Stimulated activated naive CD4-positive, alpha-beta T cell (primary cell): Measurements from ENCODE around the gene PTGES3L.
"Not testable (repeated sequence)": the region's sequence is repeated elsewhere in the genome, so short reads cannot be mapped to it uniquely, and the experiment has no call there.

Source experiments
- DNase-seq, 6 experiments: peaks; one replicate each; lab custom pipeline; 2025; lab: John Stamatoyannopoulos, UW

The PTGES3L gene

DNA sequence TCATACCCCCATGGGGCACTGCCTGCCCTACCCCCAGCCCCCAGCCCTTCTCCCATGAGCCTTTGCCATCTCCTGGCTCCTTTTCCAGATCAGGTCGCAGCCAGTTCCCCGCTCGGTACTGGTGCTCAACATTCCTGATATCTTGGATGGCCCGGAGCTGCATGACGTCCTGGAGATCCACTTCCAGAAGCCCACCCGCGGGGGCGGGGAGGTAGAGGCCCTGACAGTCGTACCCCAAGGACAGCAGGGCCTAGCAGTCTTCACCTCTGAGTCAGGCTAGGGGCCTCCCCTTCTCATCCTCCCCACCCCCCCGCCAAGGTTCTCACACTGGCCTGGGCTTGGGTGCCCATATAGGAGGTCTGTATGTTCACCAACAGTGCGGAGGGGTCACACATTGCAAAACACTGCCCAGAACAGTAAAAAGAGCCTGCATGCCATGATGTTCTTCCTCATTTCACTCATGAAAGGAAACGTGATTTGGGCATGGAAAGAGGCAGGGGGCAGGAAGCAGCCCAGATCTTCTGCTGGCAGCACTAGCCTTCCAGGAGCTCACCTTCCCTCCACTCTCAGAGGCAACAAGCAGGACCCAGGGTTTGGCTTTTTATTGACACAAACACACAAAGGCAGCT is 34.3 kb upstream of the PTGES3L start:
- no peak for DNase-seq

DNA sequence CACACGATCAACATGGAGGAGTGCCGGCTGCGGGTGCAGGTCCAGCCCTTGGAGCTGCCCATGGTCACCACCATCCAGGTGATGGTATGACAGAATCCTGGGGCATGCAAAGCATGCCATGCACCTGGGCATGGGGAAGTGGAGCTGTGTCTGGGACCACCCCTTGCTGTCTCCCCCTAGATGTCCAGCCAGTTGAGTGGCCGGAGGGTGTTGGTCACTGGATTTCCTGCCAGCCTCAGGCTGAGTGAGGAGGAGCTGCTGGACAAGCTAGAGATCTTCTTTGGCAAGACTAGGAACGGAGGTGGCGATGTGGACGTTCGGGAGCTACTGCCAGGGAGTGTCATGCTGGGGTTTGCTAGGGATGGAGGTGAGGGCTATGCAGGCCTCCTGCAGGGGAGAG is 33.4 kb upstream of the PTGES3L start:
- no peak for DNase-seq

DNA sequence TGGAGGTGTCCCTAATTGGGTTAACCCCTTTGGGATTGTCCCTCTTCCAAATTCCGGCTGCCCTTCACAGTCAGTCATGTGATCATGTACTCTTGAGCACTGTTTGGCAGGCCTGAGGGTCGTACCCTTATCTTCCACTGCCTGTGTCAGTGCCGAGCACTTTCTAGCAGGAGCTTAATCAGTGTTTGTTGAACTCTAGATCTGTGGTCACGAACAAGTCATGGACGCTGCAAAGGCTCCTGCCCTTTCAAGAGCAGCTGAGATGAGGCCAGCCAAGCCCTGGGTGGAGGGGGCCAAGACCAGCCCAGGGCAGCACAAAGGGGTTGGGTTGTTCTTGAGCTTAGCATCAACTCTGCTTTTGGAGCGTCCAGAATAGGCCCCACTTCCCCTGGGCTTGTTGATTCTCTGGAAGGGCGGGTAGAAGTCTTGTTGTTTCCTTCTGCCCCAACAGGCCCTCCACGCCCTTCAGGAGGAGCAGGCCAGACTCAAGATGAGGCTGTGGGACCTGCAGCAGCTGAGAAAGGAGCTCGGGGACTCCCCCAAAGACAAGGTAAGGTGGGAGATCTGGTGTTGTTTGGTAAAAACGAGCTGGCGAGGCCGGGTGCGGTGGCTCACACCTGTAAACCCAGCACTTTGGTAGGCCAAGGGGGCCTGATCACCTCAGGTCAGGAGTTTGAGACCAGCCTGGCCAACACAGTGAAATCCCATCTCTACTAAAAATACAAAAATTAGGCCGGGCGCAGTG is 32.0 kb upstream of the PTGES3L start:
- DNase-seq: no peak

DNA sequence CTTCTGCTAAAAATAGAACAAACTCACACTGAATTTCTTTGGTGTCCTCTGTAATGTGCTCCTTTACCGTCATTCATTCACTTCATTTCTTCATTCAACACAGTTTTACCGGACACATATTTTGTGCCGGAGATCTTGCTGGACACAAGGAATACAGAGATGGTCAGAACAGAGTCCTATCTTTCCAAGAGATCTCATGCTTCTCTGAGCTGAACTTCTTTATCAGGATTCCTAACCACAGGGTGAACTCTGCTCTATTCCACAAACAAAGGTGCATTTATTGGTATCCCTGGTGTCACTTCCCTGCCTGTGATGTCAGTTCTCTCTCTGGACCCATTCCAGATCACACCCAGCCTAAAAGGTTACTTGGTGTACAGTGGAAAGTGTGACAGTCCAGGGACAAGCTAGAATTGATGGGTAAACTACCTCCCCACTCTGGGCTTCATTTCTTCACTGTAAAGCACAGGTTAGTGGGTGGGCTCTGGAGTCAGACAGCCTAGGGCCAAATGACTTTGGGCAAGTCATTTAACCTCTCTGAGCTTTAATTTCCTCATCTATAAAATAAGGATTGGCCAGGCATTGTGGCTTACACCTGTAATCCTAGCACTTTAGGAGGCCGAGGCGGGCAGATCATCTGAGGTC is 30.9 kb upstream of the PTGES3L start:
- no peak for DNase-seq

DNA sequence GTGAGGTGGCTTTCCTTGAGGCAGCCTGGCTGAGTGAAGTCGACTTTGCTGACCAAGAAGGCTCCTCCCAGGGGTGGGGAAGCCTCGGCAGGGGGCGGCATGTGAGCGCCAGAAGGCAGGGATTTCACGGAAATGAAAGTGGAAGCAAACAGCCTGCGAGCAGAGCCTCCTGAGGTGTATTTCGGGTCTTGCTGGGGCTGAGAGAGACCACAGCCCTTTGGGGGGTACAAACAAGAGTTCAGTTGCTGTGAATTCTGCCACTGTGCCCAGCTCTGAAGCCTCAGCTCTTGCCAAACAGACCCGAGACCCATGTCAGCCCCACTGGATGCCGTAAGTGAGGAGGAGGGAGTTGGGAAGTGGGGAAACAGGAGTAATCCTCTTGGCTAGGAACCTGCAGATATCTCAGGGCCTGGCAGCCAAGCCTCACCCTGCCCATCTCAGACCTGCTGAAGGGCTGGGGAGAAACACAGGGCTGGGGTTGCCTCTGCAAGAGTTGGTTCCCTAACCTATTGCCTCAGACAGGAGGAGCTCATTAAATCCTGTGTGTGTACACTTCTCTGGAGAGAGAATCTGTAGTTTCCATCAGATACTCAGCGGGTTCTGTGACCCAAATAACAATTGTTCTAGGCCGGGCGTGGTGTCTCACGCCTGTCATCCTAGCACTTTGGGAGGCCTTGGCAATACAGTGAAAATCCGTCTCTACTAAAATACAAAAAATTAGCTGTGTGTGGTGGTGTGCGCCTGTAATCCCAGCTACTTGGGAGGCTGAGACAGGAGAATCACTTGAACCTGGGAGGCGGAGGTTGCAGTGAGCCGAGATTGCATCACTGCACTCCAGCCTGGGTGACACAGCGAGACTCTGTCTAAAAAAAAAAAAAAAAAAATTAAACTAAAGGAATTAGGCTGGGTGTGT is 27.0 kb upstream of the PTGES3L start, which contains the start of gene IFI35:
TSS of gene IFI35 (plus strand) at position 146 of the 913 bp plus-strand sequence. CDS start at position 310, 164 bp downstream.
- peak; percentile 67 to 81 (median 75) for DNase-seq

DNA sequence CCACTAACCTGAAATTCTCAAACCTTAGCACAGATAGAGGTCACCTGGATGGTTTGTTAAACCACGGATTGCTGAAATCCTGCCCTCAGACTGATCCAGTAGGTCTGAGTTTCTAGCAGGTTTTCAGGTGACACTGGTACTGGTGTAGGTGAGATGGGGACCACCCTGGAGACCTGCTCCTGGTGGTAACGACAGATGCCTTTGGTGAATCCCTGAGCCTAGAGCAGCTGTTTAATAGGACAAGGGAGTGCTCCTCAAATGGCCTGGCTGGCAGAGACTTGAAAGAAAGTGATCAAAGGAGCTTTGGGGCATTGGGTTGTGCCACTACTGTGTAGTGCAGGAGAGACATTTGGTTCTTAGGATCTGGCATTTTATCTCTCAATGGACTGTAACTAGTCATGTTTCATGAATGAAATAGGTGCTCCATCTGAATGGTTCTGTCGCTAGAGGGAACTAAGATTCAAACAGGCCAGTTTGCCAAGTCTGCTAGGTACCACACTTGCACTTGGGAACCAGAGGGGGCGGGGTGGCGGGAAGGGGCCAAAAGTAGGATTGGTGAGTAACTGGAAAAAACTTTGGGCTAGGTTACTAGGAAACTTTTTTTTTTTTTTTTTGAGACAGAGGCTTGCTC is 23.8 kb upstream of the PTGES3L start:
- no peak for DNase-seq

DNA sequence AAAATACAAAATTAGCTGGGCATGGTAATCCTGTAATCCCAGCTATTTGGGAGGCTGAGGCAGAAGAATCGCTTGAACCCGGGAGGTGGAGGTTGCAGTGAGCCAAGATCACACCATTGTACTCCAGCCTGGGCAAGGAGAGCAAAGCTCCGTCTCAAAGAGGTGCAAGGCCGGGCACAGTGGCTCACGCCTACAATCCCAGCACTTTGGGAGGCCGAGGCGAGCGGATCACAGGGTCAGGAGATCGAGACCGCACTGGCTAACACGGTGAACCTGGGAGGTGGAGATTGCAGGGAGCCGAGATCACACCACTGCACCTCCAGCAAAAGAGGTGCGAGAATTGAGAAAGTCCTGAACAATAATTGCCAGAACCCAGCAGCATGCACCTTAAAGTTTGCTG is 21.0 kb upstream of the PTGES3L start:
- not testable (repeated sequence) for DNase-seq

DNA sequence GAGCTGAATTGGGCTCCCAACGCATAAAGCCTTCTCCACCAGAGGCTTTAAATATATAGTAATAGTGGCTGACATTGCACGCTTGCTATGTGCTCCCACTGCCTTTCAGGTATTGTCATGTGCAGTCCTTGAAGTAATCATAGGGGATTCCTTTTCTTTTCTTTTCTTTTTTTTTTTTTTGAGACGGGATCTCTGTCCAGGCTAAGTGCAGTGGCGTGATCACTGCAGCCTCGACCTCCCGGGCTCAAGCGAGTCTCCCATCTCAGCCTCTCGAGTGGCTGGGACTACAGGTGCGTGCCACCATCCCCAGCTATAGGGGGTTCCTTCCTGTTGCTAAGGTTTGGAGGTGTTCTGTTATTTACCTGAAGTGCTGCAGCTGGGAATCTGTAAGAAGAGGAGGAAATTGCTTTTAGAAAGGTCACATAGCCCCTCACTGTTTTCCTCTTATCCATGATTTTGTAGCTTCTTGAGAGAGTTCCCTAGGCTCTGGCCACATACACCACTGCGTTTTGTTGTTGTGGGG is 19.2 kb upstream of the PTGES3L start:
- no peak for DNase-seq

DNA sequence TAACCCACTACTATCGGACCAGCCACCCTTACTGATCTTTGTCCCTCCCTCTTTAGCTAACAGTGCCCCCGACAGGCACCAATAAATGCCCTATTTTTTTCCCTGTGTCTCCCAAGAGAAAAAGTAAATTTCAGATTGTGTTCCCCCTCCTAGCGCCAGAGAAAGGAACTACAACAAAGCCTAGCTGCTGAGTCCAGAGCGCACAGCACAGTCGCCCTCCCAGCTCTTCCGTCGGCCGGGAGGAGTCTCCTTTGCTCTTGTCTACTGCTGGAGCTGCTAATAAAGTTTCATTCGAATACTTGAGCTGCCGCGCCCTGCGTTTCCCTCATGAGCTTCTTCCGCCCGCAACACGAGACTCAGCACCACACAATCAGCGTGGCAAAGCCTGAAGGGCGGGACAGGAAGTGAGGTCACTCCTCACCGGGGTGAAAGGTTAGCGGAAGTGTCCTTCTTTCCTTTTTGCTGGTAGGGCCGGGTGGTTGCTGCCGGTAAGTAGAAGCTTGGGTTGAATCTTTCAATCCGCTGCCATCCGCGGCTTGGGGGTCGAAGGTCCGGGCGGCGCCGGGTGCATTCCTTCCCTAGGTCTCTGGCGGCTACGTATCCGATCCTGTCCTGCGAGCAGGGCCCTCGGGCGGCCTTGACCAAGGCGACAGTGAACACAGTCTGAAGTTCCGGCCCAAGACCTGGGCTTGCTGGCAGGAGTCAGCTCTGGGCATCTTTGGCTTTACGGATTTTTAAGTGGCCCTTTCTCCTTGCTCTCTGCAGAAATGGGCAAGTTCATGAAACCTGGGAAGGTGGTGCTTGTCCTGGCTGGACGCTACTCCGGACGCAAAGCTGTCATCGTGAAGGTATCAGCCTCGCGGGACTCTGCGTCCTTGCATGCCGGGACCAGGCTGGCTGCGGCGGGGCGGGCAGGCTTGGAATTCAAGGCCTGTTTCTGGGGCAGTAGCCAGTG is 18.4 kb upstream of the PTGES3L start, which contains the start of gene RPL27:
TSS of gene RPL27 (plus strand) at position 436 of the 955 bp plus-strand sequence. CDS start at position 768, 332 bp downstream.
- DNase-seq: peak; percentile 92 to 99 (median 98)

DNA sequence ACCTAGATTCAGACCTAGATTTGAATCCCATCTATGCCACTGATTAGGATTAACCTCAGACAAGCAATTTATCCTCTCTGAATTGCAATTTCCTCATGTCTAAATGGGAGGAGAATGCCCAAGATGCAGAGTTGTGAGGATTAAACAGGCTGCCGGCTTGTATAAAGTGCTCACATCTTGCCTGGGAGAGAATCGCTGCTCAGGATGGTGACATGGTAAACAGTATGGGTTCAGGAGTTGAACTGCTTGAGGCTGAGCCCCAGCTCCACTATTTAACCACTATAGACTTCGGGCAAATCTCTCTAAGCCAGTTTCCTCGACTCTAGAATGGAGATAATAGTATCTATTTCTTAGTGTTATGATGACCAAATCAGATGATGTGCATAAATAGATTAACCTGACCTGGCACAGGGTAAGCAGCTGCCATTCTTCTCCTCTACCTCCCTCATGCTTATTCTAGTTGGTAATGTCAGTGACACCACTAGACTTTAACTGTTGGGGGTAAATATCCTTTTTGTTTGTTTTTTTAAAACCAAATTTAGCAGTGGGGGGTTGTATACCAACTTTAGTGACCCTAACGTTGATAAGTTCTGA is 17.6 kb upstream of the PTGES3L start:
- DNase-seq: no peak

DNA sequence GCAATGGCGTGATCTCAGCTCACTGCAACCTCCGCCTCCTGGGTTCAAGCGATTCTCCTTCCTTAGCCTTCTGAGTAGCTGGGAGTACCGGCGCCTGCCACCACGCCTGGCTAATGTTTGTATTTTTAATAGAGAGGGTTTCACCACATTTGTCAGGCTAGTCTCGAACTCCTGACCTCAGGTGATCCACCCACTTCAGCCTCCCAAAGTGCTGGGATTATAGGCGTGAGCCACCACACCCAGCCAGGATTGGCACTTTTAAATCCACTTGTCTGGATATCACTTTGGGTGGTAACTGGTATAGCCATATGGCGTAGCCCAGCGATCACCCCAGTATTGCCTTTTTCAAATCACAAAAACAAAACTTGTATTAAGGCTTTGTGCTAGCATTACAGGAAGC is 14.0 kb upstream of the PTGES3L start:
- DNase-seq: not testable (repeated sequence)

DNA sequence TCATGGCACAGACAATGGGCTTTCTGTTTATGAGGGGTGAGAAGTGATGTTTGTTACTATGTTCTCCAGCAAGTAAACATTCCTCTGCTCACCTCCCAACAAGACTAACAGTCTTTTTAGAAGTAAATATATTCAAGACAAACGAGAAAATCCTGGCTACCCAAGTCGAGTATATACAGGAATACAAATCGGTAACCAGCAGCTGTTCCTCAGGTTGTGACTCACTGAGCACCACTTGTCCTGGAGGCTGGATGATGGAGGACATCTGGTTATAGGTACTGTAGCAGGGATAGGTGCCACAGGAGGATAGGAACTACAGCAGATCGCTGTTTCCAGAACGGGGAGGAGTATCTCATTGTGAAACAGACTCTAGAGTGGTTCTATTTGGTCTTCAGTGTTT is 13.0 kb upstream of the PTGES3L start:
- DNase-seq: no peak

DNA sequence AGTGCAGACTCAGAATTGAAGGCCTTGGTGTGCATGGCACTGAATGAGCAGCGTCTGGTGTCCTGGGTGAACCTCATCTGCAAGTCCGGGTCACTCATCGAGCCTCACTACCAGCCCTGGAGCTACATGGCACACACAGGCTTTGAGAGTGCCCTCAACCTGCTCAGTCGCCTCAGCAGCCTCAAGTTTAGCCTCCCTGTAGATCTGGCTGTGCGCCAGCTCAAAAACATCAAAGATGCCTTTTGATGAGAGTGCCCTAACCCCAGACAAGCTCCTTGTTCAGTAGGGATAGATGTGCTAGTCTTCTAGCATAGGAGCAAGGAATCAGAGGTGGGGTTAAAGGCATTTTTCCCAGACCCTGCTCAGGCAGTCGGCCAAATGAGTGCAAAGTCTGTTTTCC is 11.6 kb upstream of the PTGES3L start:
- DNase-seq: no peak

DNA sequence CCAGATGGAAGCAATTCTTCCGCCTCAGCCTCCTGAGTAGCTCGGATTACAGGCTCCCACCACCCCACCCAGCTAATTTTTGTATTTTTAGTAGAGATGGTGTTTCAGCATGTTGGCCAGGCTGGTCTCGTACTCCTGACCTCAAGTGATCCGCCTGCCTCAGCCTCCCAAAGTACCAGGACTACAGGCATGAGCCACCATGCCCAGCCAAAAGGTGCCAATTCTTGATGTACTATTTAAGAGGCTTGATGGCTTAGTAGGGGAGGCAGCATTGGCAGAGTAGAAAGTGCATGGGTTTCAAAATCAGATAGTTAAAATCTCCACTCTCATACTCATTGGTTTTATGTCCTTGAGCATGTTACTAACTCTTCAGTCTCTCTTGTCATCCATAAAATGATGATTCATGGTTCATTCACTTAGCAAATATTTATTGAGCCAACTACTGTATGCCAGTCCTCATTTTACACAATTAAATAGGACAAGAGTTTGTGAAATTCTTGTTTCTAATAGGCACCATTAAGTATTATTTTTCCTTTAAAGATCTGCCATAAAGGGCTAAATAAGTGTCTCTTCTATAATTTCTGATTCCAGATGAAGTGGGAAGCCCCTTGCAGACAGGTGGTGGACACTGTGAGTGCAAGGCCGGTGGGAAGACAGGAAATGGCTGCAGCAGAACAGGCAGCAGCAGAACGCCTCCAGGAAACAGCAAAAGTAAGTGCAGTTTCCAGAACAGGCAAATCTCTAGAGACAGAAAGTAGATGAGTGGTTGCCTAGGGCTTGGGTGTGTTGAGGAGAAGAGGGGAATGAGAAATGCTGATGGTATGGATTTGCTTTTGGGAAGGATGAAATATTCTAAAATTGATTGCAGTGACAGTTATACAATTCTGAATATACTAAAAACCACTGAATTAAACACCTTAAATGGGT is 10.1 kb upstream of the PTGES3L start:
- DNase-seq: no peak

DNA sequence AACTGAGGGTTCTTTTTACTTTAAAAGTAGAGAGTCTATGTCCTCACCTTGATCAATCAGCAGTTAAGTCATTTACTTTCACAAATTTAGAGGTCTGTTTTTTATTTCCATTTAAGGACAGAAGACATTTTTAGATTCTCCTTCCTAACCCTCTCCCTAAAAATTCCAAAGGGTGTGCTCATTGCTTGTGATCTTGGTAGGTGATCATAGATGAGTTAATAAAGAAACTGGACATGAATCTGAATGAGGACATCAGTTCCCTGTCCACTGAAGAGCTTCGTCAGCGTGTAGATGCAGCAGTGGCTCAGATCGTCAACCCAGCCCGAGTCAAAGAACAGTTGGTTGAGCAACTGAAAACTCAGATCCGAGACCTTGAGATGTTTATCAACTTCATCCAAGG is 9.3 kb upstream of the PTGES3L start:
- no peak for DNase-seq

DNA sequence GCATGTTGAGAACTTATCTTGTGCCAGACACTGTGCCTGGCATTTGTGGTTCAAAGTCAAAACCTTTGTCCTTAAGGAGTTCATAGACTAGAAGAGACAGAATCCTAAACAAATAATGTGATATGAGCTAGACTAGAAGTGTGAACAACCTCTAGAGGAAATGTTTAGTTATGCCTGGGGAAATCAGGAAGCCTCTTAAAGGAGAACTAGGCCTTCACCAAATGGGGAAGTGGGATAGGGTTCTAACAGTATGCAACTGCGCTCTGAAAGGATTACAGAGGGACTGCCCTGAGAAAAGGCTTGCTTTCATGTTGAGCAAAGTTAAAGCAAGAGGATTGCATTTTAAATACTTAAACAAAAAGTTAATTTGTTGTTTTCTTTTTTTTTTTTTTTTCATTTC is 5.3 kb upstream of the PTGES3L start:
- DNase-seq: no peak

DNA sequence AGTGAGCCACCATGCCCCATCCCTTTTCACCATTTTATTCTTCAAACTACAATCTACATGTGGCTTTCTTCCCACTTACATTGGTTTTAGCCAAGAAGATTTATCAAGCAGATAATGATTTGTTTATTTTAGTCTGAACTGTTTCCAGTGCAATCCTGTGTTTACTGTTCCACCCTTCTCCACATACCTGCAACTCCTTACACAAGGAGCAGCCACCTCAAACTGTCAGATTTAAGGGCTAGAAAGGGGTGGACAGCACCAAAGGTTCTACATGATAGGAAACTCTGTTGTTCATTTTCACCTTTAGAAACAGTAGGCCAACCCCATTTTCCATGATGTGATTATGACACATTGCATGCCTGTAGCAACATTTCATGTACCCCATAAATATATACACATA is 2.4 kb upstream of the PTGES3L start:
- DNase-seq: no peak

DNA sequence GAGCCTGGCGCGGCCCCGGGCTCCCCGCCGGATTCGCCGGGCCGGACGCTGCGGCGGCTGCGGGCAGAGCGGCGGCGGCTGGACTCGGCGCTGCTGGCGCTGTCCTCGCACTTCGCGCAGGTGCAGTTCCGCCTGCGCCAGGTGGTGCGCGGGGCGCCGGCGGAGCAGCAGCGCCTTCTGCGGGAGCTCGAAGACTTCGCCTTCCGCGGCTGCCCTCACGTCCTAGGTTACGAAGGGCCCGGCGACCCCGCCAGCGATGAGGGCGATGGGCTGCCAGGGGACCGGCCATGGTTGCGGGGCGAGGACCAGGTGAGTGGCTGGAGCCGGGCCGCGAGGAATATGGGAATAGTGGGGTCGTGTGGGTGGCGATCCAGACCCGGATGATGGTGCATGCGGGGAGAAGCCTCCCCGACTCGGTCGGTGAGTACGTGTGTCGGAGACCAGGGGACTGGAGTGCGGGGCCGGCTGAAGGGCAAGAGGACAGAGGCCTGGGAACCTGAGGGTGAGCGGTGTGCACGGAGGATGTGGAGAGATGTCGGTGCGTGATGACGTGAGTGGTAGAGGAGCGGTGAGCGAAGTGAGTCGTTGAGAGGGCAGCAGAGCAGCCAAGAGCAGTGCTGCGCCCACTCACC is 1.0 kb upstream of the PTGES3L start:
- DNase-seq: peak in 5 of 6 experiments; percentile 40 to 64 (median 47)
